Stimulated activated CD8-positive, alpha-beta memory T cell treated with anti-CD3 and anti-CD28 coated beads, Interleukin-7, amount 100 ng/mL, for 48 hours (primary cell): Measurements from ENCODE around the gene TPCN2.

Source experiments
- DNase-seq, 2 donors: peaks; one replicate each; pipeline ENCODE4 v3.0.0-alpha.2; 2020; ENCODE audit warnings: low read depth in 1 of 2; ENCODE audit errors: extremely low read depth in 1 of 2

TPCN2 gene

GRCh38 chr11:69091638-69092165 lies 43.0 kb downstream of the TPCN2 start:
- DNase-seq, result no peak

DNA sequence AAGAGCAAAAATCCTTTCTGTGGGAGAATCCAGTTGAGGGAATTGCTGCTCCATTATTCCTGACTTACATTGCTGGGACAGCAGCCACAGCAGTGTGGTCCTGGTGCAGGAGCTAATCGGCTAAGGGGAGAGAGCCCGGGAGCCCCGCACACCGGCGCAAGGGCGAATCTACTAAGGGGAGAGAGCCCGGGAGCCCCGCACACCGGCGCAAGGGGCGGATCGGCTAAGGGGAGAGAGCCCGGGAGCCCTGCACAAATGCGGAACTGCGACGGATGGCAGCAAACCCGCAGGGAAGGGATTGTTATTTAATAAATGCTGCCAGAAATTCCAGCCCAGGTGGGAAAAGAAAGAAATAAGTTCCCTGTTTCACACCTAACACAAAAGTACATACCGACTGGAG lies 43.5 kb downstream of the TPCN2 start:
- no peak for DNase-seq

DNA sequence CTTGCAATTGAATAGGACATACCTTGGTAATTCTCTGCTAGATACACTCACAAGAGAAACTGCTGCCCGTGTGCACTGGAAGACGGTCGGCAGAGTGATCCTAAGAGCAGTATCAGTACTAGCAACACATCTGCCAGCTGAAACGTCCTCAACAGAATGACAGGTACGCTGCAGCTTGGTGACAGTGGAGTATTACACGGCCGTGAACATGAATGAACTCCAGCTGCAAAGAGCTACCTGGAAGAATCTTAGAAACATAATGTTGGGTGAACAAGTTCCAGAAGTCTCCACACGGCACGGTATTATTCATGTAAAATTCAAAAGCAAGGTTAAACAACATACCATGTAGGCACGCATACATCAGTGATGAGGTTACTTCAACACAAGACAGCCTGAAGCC lies 44.4 kb downstream of the TPCN2 start:
- DNase-seq, result no peak

- no peak for DNase-seq
Observed at GRCh38 chr11:69094111-69094914, 45.6 kb downstream of the TPCN2 start.

DNA sequence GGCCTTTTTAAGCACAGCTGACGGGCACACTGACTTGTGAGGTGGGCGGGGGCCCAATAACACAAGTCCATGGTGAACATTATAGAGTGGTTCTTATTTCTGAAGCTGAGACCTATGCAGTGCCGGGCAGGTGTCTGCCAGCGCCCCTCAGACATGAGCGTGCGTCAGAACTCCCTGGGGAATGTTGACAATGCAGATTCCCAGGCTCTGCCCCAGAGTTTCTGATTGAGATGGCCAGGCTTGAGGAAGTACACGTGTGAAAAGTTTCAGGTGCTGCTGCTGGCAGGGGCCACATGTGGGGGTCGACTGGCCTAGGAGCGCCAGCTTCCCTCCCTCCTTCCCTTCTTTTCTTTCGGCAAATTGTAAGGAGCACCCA lies 46.2 kb downstream of the TPCN2 start:
- no peak for DNase-seq

DNA sequence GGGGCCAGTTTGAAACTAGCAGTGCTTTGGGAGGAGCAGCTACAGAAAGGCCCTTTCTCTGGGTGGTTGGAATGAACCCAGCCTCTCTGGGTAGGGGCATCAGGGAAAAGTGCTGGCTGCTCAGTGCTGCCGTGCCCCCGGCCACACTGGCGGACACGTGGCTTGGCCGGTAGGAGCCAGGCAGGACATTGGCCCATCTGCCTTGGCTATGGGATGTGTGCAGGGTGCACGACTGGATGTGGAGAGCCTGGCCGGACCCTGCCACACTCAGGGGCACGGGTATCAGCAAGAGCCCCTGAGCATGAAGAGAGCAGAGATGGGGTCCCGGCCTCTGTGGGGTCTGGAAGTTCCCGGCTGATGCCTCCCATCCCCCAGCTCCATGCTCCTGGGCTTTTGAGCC lies 46.6 kb downstream of the TPCN2 start:
- no peak for DNase-seq

DNA sequence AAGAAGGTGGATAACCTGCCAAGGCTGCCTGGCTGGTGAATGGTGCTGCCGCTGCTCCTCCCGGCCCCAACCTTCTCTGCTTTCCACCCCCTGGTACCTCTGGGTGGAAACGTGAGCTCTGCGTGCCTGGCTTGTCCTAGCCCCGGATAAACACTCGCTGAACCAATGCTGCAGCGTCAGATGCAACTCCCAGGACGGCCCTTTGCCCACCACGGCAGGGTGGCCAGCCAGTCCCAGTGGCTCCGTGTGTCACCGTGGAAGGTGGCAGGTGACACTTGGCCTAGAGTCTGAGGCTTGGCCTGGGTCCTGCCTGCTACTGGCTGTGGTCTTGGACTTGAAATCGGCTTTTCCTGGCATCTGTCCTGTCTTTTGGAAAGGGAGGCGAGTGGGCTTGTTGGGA lies 47.7 kb downstream of the TPCN2 start:
- no peak for DNase-seq

GRCh38 chr11:69097263-69097662 lies 48.5 kb downstream of the TPCN2 start:
- no peak for DNase-seq

DNA sequence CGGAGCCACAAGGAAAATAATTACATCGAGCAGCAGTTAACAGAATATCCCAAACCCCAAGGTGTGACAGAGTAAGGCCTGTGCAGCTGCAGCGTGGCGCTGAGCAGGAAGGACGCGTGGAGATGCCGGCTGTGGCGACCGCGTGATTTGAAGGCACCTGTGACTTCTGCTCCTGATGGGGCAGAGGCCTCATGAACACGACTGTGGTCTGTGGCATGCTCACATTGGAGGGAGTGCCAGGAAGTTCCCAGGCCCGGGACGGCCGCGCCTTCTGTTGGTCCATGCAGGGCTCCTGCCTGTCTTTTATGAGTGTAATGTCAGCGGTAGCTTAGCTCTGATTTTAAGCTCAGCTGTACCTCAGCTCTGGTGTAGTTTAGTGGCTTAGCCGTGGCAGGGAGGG lies 50.4 kb downstream of the TPCN2 start:
- DNase-seq, result no peak

DNA sequence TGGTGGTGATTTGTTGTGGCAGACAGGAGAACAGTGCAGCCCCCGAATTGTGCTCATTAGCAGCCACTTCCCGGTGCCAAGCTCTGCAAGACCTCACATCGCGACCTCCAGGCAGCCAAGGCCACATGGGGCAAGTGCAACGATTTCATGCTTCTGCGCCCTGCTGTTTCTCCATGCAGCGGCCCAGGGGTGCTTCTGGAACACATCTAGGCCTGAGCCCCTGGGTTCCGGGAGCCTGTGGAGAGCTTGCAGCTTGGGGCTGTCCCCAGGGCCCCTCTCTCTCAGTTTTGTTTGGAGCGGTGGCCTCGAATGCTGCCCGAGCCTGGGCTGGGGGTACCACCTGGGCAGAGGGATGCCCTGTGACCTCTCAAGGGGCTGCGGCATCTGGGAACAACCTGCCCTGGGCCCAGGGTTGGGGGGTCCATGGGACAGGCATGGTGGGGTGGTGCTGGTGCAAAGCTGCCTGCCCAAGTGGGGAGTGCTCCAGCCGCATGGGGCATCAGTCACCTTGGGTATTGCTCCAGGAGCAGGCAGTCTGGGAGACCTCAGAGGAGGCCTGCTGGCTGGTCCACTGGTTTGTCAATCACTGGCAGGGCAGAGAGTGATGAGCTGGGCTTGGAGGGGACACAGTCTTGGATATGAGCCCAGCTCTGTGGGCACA lies 51.9 kb downstream of the TPCN2 start:
- DNase-seq, result no peak

- peak; percentile 29 to 42 for DNase-seq
Observed at GRCh38 chr11:69101115-69101791, 52.5 kb downstream of the TPCN2 start.

DNA sequence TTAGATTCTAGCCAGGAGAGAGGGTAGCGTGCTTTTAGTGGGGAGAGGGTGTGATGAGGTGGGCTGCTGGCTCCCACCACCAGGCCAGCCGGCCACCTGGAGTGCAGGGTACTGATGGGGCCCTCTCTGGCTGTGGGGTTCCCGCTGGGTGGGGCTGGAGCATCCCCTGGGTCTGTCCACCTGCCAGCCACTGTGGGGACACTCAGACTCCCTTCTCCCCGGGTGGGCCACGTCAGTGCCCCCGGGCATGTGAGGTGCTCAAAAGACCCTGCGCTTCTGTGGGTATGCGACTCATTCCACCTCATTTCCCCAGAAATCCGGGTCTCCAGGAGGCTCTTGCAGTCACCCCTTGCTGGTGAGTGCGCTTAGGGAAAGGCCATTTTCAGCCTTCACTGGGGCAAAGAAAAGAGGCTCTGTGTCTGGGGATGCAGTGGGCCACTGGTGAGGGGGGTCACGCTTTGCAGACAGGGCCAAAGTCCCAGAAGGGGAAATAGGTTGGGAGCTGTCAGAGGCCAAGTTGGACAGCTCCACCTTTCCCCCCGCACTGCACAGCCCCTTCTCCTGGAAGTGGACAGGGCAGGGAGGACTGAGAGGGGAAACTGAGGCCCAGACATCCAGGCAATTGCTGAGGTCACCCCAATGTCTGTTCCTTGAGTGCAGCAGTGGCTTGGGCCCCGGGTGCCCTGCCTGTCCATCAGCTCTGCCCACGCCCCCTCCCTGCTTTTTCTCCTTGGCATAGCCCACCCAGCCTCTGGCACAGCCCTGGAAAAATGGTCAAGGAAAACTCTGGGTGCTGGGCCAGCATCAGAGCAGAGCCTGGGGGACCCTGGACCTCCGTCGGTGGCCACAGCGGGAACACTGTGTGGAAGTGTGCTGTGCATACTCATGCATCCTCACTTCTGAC lies 53.3 kb downstream of the TPCN2 start:
- DNase-seq, result no peak

DNA sequence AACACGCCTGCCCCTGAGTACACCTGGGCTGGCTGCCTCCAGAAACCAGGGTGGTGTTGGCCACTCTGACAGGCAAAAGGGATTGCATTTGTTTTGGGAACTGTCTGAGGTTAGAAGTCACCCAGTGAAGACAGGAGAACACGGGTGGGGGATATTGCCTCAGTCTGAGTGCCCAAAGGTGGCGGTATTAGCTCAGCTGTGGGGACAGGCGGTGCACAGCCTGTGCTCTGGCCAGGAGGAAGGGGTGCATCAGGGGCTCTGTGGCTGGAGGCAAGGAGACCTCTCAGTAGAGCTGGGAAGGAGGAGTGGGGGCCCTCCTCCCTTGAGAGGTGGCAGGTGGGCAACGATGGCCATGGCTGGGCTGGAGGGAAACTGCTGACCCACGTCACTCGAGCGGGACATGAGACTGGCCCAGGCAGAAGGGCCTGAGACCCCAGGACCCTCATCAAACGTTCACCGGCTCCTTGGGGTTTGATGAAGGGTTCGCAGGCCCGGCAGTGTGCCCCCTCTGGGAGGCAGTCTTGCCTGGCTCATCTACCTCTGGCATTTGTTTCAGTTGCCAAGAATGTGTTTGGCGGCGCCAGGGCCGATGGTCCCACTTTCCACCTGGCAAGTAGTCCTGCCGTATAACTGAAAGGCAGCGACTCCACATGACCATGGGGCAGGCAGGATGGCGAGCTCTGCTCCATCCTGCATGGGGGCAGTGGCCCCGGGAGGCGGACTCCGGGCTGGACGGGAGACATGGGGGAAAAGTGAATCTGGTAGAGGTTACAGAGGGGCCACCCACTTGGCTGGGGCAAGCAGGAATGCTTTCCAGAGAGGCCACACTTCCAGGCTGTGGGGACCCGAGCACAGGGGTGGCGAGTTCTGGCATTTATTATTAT lies 54.2 kb downstream of the TPCN2 start:
- no peak for DNase-seq

GRCh38 chr11:69104212-69104855 lies 55.6 kb downstream of the TPCN2 start:
- DNase-seq, result no peak

- DNase-seq, result no peak
Observed at GRCh38 chr11:69104856-69105395, 56.2 kb downstream of the TPCN2 start.

- no peak for DNase-seq
Observed at GRCh38 chr11:69105461-69106030, 56.8 kb downstream of the TPCN2 start.

GRCh38 chr11:69106031-69106811 lies 57.5 kb downstream of the TPCN2 start:
- no peak for DNase-seq

DNA sequence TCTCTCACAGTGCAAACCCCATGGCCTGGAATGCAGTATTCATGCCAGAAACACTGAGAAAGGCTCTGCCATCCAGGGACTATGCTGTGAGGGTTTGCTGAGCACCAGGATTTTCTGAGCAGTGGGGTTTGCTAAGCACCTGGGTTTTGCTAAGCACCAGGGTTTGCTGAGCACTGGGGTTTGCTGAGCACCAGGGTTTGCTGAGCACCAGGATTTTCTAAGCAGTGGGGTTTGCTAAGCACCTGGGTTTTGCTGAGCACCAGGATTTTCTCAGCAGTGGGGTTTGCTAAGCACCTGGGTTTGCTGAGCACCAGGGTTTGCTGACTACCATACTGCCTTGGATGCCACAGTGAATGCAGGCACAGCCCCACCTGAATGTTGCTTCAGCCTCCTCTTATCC lies 58.7 kb downstream of the TPCN2 start:
- no peak for DNase-seq
